Natural killer cell (primary cell): ENCODE data around the gene AREG. TPM values are rescaled to one million over a fixed set of nuclear protein-coding genes. Genes with fewer than 3 reads are reported as not detected.

Source experiments
- ATAC-seq, 3 donors: fragments of 150-1000 bp in 2 of 3; fragments of 200-7000 bp in 1 of 3; cut with Tn5 transposase; 1 replicate in 1 of 3; 2 replicates in 2 of 3; pipeline ENCODE4 v1.10.0; 2021; ENCODE audit warnings: mild to moderate bottlenecking in 2 of 3, moderate library complexity in 2 of 3
- DNase-seq, 2 donors: peaks; one replicate each; pipeline versions ENCODE4 v3.0.0 to v3.0.0-alpha.2; 2013 to 2021; ENCODE audit warnings: mixed read lengths in 1 of 2
- H3K27ac ChIP-seq: one replicate; pipeline ENCODE4 v1.5.1; 2013; ENCODE audit warnings: mild to moderate bottlenecking, low read length
- H3K27me3 ChIP-seq: one replicate; pipeline ENCODE4 v1.6.1; 2013; ENCODE audit warnings: low read length; ENCODE audit not compliant: control insufficient read depth, insufficient read depth
- H3K36me3 ChIP-seq: one replicate; pipeline ENCODE4 v1.6.1; 2013; ENCODE audit warnings: low read length; ENCODE audit not compliant: control insufficient read depth, insufficient read depth
- H3K4me1 ChIP-seq: one replicate; pipeline ENCODE4 v1.6.1; 2013; ENCODE audit warnings: low read length; ENCODE audit not compliant: control insufficient read depth, insufficient read depth
- H3K4me3 ChIP-seq: one replicate; pipeline ENCODE4 v1.5.1; 2013; ENCODE audit warnings: low read length
- H3K9me3 ChIP-seq: one replicate; pipeline ENCODE4 v1.6.1; 2013; ENCODE audit warnings: low read length; ENCODE audit not compliant: control insufficient read depth, insufficient read depth
- H3K27ac Mint-ChIP-seq, 2 donors: one replicate each; pipeline ENCODE4 v1.8.0; 2022; ENCODE audit warnings: mild to moderate bottlenecking in 2 of 2, mixed read lengths in 2 of 2, moderate library complexity in 1 of 2
- H3K27me3 Mint-ChIP-seq, 2 donors: one replicate each; pipeline ENCODE4 v1.8.0; 2022; ENCODE audit warnings: low read depth in 2 of 2, mixed read lengths in 2 of 2
- H3K36me3 Mint-ChIP-seq: one replicate; pipeline ENCODE4 v1.8.0; 2022; ENCODE audit warnings: mixed read lengths
- H3K4me1 Mint-ChIP-seq, 2 donors: one replicate each; pipeline ENCODE4 v1.8.0; 2022; ENCODE audit warnings: mixed read lengths in 2 of 2
- H3K4me3 Mint-ChIP-seq: one replicate; pipeline ENCODE4 v1.8.0; 2022; ENCODE audit warnings: mild to moderate bottlenecking, moderate library complexity, mixed read lengths
- H3K9me3 Mint-ChIP-seq, 2 donors: one replicate each; pipeline ENCODE4 v1.8.0; 2022; ENCODE audit warnings: mixed read lengths in 2 of 2
- CTCF ChIP-seq: fragments of 200-600 bp; IDR thresholded peaks from one replicate; pipeline ENCODE4 v1.8.0; 2022; ENCODE audit warnings: antibody characterized with exemption
- WGBS: methylation state at CpG from one replicate; pipeline ENCODE4 v1.1.7; 2013; ENCODE audit warnings: missing lambda C conversion rate; ENCODE audit not compliant: insufficient coverage; 5-methylcytosine and 5-hydroxymethylcytosine counted together
- intact Hi-C: fragments of 100-400 bp; cut with micrococcal nuclease; formaldehyde crosslinking; loops from one replicate; pipeline ENCODE4 v1.14.2; 2022
- total RNA-seq, 4 donors: library from RNA; stranded (reverse); fragments of 120-200 nt in 1 of 4; gene quantifications; one replicate each; pipeline versions ENCODE4 v1.2.3 to v1.2.4, GENCODE V29; 2013 to 2022

AREG gene
- total RNA-seq, 3 donors from 2014 or later (not counting 1 experiment from before 2014, with no cell fraction given) = 11.3 to 47.2 (median 38.2) TPM

- Histone ChIP-seq H3K4me3 (no peak overlapping the region), H3K27ac (peak overlapping the region; percentile 30), H3K27me3 (no peaks in the 10 kb centered on the region), H3K4me1 (peaks cover 9% of the 10 kb centered on the region), H3K9me3 (no peaks in the 10 kb centered on the region), H3K36me3 (no peaks in the 10 kb centered on the region)
- H3K36me3 Mint-ChIP-seq = no peaks in the 10 kb centered on the region
- no peaks in the 10 kb centered on the region for H3K27me3 Mint-ChIP-seq
- H3K9me3 Mint-ChIP-seq = no peaks in the 10 kb centered on the region
- DNase-seq = no peak
- WGBS = 39% methylated on average over 11 of the region's 11 CpGs
- H3K27ac Mint-ChIP-seq = peak overlapping the region in 1 of 2 donors; percentile 40
- peak in 2 of 3 donors; percentile 76 to 82 for ATAC-seq
- TF ChIP-seq CTCF = no peak
- intact Hi-C loops = no loop called here
- H3K4me1 Mint-ChIP-seq = peaks cover 11 to 23% of the 10 kb centered on the region in 2 donors
- H3K4me3 Mint-ChIP-seq = no peak overlapping the region
These were observed 13.7 kb upstream of the AREG start for GRCh38 chr4:74431113-74431826.

GRCh38 chr4:74433043-74433442, 11.9 kb upstream of the AREG start:
- ATAC-seq = no peak
- Histone ChIP-seq H3K4me3 (no peak overlapping the region), H3K27ac (no peak overlapping the region), H3K27me3 (no peaks in the 10 kb centered on the region), H3K9me3 (no peaks in the 10 kb centered on the region), H3K36me3 (no peaks in the 10 kb centered on the region), H3K4me1 (peaks cover 9% of the 10 kb centered on the region)
- no peak for DNase-seq
- no peak for TF ChIP-seq CTCF
- no peak overlapping the region for H3K4me3 Mint-ChIP-seq
- no peaks in the 10 kb centered on the region for H3K27me3 Mint-ChIP-seq
- WGBS = 87% methylated on average over 2 of the region's 2 CpGs
- no peaks in the 10 kb centered on the region for H3K36me3 Mint-ChIP-seq
- H3K27ac Mint-ChIP-seq = no peak overlapping the region
- intact Hi-C loops = no loop called here
- peaks cover 10 to 19% of the 10 kb centered on the region in 2 donors for H3K4me1 Mint-ChIP-seq
- no peaks in the 10 kb centered on the region for H3K9me3 Mint-ChIP-seq

- Mint-ChIP-seq H3K4me1 (peaks cover 4 to 12% of the 10 kb centered on the region in 2 donors), H3K27ac (no peak overlapping the region)
These were observed 11.3 kb upstream of the AREG start for GRCh38 chr4:74433541-74434172.

More at GRCh38 chr4:74433541-74434172, 11.3 kb upstream of the AREG start:
- Histone ChIP-seq H3K27me3 (no peaks in the 10 kb centered on the region), H3K9me3 (no peaks in the 10 kb centered on the region), H3K27ac (no peak overlapping the region), H3K4me1 (peaks cover 9% of the 10 kb centered on the region), H3K4me3 (no peak overlapping the region), H3K36me3 (no peaks in the 10 kb centered on the region)
- H3K27me3 Mint-ChIP-seq = no peaks in the 10 kb centered on the region
- intact Hi-C loops = no loop called here
- DNase-seq (no peak), ATAC-seq (no peak)
- H3K9me3 Mint-ChIP-seq = no peaks in the 10 kb centered on the region
- WGBS = 83% methylated on average over 7 of the region's 7 CpGs
- no peak overlapping the region for H3K4me3 Mint-ChIP-seq
- H3K36me3 Mint-ChIP-seq = no peaks in the 10 kb centered on the region
- no peak for TF ChIP-seq CTCF
